Measurements from ENCODE around the gene GAS7. TPM values are rescaled to one million over a fixed set of nuclear protein-coding genes. Genes with fewer than 3 reads are reported as not detected.

The GAS7 gene
- total and polyA plus RNA-seq, 10 of the 15 experiments (the other 5 are each of a cell fraction or from before 2014, with no cell fraction given): 2.3 to 53.4 (median 24.0) TPM

DNA sequence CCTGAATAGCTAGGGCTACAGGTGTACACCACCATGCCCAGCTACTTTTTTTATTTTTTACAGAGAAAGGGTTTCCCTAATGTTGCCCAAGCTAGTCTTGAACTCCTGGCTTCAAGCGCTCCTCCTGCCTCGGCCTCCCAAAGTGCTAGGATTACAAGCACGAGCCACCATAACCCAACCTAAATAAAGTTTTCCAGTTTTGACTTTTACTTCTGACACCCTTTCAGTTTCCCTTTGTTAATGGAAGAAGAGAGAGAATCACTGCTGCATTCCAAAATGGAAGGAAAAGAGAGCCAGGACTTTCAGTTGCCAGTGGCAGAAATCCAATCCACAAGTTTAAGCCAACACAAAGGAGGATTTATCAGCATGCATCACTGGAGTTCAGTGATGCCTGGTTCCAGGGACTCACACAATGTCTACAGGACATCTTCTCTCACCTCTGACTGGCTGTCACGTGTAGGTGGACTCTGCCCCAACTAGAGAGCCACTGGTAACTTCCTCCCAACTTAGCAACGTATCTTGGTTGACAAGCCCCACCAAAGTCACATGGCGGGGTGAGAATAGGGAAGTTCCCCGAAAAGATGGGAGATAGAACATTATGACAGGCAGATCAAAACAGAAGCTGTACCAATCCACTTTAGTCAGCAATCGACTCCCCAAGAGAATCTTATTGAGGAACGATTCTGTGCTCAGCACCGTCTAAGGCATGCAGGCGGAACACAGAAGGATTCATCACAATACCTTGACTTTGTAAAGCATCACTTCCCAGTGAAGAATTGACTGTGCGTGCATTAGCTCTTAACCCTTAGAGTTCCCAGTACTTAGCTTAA is 46.5 kb downstream of the GAS7 start (continued):
- TF ChIP-seq, protein P1, sequence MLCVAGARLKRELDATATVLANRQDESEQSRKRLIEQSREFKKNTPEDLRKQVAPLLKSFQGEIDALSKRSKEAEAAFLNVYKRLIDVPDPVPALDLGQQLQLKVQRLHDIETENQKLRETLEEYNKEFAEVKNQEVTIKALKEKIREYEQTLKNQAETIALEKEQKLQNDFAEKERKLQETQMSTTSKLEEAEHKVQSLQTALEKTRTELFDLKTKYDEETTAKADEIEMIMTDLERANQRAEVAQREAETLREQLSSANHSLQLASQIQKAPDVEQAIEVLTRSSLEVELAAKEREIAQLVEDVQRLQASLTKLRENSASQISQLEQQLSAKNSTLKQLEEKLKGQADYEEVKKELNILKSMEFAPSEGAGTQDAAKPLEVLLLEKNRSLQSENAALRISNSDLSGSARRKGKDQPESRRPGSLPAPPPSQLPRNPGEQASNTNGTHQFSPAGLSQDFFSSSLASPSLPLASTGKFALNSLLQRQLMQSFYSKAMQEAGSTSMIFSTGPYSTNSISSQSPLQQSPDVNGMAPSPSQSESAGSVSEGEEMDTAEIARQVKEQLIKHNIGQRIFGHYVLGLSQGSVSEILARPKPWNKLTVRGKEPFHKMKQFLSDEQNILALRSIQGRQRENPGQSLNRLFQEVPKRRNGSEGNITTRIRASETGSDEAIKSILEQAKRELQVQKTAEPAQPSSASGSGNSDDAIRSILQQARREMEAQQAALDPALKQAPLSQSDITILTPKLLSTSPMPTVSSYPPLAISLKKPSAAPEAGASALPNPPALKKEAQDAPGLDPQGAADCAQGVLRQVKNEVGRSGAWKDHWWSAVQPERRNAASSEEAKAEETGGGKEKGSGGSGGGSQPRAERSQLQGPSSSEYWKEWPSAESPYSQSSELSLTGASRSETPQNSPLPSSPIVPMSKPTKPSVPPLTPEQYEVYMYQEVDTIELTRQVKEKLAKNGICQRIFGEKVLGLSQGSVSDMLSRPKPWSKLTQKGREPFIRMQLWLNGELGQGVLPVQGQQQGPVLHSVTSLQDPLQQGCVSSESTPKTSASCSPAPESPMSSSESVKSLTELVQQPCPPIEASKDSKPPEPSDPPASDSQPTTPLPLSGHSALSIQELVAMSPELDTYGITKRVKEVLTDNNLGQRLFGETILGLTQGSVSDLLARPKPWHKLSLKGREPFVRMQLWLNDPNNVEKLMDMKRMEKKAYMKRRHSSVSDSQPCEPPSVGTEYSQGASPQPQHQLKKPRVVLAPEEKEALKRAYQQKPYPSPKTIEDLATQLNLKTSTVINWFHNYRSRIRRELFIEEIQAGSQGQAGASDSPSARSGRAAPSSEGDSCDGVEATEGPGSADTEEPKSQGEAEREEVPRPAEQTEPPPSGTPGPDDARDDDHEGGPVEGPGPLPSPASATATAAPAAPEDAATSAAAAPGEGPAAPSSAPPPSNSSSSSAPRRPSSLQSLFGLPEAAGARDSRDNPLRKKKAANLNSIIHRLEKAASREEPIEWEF (IDR thresholded peaks at IDR 0.05; ENCODE audit: insufficient replicate concordance, low read depth, low read length): no peak
- TF ChIP-seq, protein P2, sequence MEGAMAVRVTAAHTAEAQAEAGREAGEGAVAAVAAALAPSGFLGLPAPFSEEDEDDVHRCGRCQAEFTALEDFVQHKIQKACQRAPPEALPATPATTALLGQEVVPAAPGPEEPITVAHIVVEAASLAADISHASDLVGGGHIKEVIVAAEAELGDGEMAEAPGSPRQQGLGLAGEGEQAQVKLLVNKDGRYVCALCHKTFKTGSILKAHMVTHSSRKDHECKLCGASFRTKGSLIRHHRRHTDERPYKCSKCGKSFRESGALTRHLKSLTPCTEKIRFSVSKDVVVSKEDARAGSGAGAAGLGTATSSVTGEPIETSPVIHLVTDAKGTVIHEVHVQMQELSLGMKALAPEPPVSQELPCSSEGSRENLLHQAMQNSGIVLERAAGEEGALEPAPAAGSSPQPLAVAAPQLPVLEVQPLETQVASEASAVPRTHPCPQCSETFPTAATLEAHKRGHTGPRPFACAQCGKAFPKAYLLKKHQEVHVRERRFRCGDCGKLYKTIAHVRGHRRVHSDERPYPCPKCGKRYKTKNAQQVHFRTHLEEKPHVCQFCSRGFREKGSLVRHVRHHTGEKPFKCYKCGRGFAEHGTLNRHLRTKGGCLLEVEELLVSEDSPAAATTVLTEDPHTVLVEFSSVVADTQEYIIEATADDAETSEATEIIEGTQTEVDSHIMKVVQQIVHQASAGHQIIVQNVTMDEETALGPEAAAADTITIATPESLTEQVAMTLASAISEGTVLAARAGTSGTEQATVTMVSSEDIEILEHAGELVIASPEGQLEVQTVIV (IDR thresholded peaks at IDR 0.05; ENCODE audit: borderline replicate concordance, partially characterized antibody): no peak
- peak; percentile 23; the same call in 1 of the 2 replicates for TF ChIP-seq NFYB (IDR thresholded peaks at IDR 0.05; ENCODE audit: insufficient read depth, low read depth, low read length)
- TF ChIP-seq RAD51 (IDR thresholded peaks at IDR 0.05): peak; percentile 90
- no peak for TF ChIP-seq HDGF (IDR thresholded peaks at IDR 0.05)
- no peak for TF ChIP-seq MYC (IDR thresholded peaks at IDR 0.05; ENCODE audit: insufficient read depth, insufficient read length, insufficient replicate concordance, low read length, severe bottlenecking)
- TF ChIP-seq, protein P3, sequence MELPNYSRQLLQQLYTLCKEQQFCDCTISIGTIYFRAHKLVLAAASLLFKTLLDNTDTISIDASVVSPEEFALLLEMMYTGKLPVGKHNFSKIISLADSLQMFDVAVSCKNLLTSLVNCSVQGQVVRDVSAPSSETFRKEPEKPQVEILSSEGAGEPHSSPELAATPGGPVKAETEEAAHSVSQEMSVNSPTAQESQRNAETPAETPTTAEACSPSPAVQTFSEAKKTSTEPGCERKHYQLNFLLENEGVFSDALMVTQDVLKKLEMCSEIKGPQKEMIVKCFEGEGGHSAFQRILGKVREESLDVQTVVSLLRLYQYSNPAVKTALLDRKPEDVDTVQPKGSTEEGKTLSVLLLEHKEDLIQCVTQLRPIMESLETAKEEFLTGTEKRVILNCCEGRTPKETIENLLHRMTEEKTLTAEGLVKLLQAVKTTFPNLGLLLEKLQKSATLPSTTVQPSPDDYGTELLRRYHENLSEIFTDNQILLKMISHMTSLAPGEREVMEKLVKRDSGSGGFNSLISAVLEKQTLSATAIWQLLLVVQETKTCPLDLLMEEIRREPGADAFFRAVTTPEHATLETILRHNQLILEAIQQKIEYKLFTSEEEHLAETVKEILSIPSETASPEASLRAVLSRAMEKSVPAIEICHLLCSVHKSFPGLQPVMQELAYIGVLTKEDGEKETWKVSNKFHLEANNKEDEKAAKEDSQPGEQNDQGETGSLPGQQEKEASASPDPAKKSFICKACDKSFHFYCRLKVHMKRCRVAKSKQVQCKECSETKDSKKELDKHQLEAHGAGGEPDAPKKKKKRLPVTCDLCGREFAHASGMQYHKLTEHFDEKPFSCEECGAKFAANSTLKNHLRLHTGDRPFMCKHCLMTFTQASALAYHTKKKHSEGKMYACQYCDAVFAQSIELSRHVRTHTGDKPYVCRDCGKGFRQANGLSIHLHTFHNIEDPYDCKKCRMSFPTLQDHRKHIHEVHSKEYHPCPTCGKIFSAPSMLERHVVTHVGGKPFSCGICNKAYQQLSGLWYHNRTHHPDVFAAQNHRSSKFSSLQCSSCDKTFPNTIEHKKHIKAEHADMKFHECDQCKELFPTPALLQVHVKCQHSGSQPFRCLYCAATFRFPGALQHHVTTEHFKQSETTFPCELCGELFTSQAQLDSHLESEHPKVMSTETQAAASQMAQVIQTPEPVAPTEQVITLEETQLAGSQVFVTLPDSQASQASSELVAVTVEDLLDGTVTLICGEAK (IDR thresholded peaks at IDR 0.05; ENCODE audit: borderline replicate concordance): peak; percentile 92
- TF ChIP-seq NBN (IDR thresholded peaks at IDR 0.05): no peak
- TF ChIP-seq, protein P4, sequence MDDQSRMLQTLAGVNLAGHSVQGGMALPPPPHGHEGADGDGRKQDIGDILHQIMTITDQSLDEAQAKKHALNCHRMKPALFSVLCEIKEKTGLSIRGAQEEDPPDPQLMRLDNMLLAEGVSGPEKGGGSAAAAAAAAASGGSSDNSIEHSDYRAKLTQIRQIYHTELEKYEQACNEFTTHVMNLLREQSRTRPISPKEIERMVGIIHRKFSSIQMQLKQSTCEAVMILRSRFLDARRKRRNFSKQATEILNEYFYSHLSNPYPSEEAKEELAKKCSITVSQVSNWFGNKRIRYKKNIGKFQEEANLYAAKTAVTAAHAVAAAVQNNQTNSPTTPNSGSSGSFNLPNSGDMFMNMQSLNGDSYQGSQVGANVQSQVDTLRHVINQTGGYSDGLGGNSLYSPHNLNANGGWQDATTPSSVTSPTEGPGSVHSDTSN (IDR thresholded peaks at IDR 0.05; ENCODE audit: insufficient replicate concordance, low read depth, low read length): no peak
- TF ChIP-seq SREBF2 (IDR thresholded peaks at IDR 0.05; ENCODE audit: low read length): no peak
- TF ChIP-seq BMI1 (IDR thresholded peaks at IDR 0.05; ENCODE audit: borderline replicate concordance): no peak
- TF ChIP-seq, protein P5, sequence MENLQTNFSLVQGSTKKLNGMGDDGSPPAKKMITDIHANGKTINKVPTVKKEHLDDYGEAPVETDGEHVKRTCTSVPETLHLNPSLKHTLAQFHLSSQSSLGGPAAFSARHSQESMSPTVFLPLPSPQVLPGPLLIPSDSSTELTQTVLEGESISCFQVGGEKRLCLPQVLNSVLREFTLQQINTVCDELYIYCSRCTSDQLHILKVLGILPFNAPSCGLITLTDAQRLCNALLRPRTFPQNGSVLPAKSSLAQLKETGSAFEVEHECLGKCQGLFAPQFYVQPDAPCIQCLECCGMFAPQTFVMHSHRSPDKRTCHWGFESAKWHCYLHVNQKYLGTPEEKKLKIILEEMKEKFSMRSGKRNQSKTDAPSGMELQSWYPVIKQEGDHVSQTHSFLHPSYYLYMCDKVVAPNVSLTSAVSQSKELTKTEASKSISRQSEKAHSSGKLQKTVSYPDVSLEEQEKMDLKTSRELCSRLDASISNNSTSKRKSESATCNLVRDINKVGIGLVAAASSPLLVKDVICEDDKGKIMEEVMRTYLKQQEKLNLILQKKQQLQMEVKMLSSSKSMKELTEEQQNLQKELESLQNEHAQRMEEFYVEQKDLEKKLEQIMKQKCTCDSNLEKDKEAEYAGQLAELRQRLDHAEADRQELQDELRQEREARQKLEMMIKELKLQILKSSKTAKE (IDR thresholded peaks at IDR 0.05; ENCODE audit: low read depth, poor library complexity, severe bottlenecking): no peak
